WI38 (cell line): ENCODE data around the gene U2AF1.
"Not testable (repeated sequence)": the region's sequence is repeated elsewhere in the genome, so short reads cannot be mapped to it uniquely, and the experiment has no call there.

Experiments
- H3K4me3 ChIP-seq: 2 replicates; pipeline ENCODE4 v1.5.1; 2011; ENCODE audit warnings: low read depth, mild to moderate bottlenecking, control low read depth, low read length

The U2AF1 gene, protein sequence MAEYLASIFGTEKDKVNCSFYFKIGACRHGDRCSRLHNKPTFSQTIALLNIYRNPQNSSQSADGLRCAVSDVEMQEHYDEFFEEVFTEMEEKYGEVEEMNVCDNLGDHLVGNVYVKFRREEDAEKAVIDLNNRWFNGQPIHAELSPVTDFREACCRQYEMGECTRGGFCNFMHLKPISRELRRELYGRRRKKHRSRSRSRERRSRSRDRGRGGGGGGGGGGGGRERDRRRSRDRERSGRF

DNA sequence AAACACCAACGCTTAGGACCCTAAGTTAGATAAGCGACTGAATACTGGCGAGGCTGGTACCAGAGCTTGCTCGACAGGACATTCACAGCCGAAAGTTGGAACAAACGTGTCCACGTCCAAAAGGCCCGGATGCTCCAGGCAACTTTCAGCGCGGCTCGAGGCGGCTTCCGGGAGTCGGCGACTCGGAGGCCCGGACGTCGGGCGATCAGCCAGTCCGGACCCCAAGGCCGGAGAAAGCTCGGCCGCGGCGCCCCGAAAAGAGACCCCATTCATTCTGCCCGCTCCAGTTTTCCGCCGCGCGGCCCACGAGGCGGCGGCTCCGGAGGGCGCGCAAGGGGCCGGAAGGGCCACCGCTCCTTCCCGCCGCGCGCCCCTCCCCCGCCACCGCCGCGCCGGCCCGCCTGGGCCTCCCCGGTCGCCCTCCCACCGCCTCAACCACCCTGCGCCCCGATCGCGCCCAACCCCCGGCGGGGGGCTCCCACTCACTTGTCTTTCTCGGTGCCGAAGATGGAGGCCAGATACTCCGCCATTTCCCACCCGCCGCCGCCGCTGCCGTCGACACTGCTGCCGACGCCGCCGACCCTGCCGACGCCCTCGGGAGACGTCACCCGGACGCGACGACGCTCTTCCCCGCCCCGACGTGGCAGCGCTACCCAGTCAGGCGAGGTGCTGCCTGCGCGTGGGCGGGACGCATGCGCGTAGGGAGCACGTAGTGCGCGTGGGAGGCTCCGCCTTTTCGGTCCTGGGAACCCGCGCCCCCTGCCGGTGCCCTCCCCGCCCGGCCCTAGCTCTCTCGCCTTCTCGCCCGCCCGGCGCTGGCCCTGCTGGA lies at the start of gene U2AF1:
Gene U2AF1 (minus strand): TSS at position 606 of the 829 bp plus-strand sequence. CDS start 76 bp downstream, at position 530.
- not testable (repeated sequence) for H3K4me3 ChIP-seq

DNA sequence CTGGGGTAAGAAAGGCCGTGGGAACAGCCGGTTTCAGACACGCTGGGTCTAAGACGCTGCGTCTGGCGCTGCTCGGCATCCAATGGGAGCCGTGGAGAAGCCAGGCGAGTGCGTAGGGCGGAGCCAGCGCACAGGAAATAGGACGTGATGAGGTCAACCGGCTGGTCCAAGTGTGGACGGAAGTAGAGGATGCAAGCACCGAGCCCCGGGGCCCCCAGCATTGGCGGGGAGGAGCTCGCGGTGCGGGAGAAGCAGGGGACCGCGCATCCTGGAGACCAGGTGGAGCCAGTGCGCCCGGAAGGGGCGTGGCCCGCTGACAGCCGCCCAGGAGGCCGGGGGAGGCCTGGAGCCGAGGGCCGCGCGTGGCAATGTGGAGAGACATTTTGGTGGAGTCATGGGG lies 46.2 kb upstream of the U2AF1 start:
- H3K4me3 ChIP-seq: not testable (repeated sequence)

DNA sequence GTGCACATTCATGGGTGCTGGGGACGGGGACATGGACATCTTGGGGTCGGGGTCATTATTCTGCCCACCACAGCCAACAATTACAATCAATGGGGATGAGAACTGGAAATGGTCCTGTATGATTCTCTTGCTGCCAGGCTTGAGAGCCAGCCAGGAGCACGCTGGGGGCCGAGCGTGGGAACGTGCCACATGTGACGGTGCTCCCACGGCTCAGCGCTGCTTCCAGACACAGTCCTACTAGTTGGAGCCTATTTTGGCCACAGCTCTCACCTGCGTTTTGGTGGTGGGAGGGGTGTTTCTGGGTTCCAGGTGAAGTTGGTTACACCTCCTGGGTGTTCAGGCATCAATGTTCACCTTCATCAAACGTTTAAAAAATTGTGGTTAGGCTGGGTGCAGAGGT lies 42.0 kb upstream of the U2AF1 start:
- H3K4me3 ChIP-seq: not testable (repeated sequence)

DNA sequence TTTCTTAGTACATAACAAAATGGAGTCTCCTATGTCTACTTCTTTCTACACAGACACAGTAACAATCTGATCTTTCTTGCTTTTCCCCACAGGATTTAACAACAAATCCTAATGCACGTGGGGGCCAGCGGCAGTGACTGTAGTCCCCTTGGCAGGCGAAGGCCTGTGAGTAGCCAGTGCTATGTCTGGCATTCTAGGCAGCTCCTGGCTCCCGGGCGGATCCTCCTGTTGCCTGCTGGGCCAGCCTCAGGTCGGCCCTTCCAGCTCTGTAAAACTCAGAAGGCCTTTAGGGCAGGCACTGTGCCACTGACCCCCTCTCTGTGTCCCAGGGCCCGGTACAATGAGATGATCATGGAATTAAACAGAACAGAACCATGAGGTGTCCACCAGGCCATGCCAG lies 40.6 kb upstream of the U2AF1 start:
- not testable (repeated sequence) for H3K4me3 ChIP-seq

DNA sequence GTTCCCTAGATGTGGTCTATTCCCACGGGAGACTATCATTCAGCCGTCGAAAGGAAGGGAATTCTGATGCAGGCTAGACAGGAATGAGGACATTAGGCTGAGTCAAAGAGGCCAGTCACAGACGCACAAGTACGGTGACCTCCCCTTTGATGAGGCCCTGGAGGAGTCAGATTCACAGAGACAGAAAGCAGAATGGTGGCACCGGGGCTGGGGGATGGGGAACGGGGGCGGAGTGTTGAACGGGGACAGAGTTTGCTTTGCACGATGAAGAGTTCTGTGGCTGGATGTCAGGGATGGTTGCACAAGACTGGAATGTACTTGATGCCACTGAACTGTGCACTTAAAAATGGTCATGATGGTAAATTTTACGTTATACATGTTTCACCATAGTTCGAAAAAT lies 39.3 kb upstream of the U2AF1 start:
- not testable (repeated sequence) for H3K4me3 ChIP-seq

DNA sequence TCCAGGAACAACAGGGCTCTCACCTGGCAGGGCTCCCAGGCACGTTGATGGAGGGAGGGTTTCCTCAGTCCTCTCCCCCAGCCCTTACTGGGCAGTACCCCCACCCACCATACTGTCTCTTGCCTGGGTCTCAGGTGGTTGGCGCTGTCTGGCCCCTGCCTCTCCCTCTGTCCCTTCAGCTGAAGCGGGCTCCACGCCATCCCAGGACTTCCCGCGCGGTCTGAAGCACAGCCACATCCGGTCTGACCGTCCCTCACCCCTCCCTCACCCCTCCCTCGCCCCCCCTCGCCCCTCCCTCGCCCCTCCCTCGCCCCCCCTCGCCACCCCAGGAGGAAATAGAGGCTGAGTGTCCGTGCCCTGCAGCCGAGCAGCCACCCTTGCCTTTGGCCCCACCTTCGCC lies 34.0 kb upstream of the U2AF1 start:
- H3K4me3 ChIP-seq: not testable (repeated sequence)

DNA sequence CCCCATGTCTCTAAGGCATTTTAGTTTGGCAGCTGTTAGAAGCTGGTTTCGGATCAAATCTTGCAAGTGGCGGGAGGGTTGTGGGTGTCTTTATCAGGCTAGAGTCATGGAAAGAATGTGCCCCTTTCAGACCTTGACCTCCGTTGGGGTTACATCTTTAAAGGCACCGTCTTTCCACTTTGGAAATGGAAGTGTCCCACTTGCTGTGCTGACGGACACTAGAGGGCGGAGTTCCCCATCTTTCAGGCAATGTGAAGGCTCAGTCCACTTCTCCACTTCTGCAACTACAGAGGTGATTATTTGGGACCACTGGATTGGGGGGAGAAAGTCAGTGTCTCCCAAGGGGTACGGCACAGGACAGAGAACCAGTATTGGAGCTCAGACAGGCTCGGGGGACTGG lies 31.6 kb upstream of the U2AF1 start:
- not testable (repeated sequence) for H3K4me3 ChIP-seq

DNA sequence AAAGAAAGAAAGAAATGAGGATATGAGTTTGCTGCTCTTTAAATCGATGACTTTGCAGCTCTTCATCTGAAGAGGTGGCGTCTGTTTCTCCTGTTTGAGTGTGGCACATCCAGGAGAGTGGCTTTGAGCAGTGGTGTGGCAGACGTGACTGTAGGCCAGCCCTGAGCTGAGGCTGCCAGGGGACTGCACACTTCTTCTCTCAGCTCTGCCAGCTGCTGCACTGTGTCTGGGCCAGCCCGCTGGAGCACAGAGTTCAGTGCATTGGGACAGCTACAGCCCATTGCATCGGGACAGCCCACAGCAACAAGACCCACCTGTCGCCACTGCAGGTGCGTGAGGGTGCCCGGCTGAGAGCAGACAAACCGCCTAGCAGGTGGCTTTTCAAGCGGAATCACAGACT lies 27.1 kb upstream of the U2AF1 start:
- not testable (repeated sequence) for H3K4me3 ChIP-seq

DNA sequence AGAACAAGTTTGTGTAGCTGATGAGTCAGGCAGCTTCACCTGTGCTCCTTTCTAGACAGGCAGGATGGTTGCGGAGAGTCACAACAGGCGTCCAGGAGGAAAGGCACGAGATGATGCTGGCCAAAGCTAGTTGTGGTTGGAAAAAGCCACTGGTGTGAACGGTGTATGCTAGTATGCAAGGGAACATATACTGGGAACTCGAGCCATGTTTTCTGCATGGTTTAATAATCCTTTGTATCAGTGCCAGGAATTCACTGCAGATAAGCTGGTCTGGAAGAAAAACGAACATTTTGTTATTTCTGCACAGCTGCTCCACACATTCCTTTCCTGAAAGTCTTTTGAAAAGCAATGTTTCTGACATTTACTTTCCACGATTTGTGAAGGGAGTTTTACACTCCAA lies 22.7 kb upstream of the U2AF1 start:
- not testable (repeated sequence) for H3K4me3 ChIP-seq

DNA sequence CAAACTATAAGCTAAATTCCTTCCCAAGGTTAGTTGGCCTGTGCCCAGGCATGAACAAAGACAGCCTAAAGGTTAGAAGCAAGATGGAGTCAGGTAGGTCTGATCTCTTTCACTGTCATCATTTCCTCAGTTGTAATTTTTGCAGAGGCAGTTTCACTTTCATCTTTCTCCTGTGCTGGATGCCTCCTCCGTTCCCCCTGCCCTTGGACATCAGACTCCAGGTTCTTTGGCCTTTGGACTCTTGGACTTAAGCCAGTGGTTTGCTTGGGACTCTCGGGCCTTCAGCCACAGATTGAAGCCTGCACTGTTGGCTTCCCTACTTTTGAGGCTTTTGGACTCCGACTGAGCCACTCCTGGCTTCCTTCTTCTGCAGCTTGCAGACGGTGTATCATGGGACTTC lies 8.6 kb upstream of the U2AF1 start:
- not testable (repeated sequence) for H3K4me3 ChIP-seq

DNA sequence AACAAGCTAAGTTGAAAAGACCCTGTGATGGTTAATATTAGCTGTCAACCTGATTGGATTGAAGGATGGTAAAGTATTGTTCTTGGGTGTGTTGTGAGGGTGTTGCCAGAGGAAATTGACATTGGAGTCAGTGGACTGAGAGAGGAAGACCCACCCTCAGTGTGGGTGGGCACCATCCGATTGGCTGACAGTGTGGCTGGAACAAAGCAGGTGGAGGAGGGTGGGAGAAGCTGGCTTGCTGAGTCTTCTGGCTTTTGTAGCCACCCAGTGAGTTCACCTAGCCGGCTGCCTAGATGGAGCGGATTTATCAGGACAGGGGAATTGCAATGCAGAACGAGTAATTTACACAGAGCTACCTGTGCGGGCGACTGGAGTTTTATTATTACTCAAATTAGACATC lies 7.1 kb upstream of the U2AF1 start:
- H3K4me3 ChIP-seq: not testable (repeated sequence)

DNA sequence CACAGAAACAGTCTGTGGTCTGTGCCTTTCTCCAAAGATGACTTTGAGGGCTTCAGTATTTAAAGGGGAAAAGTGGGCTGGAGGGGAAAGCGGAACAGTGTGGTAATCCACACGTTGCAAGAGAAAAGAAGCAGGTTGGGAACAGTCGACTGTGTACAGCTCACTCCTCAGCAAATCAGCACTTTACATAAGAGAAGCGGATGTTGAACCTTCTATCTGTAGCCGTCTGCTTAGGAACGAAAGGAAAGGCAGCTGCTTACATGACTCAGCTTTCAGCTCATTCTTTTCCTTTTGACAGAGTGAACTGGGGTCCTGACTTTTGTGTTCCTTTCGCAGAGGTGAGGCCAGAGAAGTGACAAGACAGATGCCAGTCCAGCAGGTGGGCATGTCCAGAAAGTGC lies 1.6 kb upstream of the U2AF1 start:
- not testable (repeated sequence) for H3K4me3 ChIP-seq

DNA sequence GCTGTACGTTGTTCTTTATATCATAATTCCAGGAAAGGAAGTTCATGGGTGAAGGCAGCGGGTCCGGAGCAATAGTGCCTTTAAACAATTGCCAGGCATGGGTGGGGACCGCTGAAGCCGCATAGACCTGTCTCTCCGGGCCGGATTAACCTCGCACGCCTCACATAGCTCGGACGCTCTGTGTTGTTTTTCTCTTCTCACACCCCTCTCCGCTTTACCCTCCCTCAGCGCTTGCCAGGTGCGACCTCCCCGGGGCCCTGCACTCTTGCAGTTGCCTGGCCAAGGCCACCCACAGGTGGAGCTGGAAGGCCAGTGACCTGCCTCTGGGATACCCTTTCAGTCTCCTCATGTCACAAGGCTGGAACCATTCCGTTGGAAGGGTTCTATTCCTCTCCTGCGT lies 807 bp upstream of the U2AF1 start:
- not testable (repeated sequence) for H3K4me3 ChIP-seq

DNA sequence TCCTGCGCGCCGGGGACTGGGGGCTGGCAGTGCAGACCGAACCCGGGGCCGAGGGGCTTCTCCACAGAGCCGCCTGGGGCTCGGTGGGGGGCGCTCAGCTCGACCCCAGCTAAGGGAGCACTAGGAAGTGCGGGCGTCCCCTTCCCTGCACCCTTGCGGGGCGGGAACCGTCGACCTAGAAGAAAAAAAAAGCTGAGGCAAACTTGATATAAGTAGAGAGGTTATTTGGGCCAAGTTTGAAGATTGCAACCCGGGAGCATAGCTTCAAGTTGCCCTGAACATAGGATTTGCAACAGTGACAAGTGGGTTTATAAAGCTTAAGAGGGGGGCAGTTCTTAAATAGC lies 396 bp upstream of the U2AF1 start:
- H3K4me3 ChIP-seq: not testable (repeated sequence)

DNA sequence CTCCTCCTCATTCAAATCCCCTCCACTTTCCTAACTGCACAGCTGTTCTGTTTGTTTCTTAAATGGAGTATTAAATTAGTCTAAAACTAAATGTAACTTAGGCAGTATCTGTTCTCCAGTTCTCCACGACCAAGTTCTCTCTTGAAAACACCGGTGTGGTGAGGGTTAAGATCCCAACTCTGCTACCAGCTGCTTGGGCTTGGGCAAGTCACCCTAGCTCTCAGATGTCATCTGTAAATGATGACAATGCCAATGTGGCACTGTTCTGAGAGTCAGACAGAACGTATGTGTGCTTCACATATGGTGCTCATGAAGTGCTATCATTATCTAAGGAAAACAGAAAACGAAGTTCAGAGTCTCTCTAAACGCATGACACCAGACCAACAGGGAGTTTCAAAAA lies 2.7 kb downstream of the U2AF1 start:
- H3K4me3 ChIP-seq: not testable (repeated sequence)

DNA sequence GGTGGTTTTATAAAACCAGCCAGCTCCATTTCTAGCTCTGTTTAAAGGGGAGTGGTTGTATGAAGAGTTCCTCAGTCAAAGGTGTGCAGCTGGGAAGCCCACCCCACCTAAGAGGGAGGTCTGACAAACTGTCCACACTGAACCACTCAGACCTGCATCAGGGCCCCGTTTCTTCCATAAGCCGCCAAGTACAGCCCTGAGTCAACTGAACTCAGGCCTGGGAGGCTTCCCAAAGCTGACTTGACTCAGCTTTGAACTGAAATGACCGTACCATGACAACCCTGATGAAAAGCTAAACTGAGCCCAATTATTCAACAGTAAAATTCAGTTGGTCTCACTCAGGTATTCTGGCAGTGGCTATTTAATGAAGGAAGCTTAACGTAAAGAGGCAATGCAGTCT lies 5.1 kb downstream of the U2AF1 start:
- not testable (repeated sequence) for H3K4me3 ChIP-seq

DNA sequence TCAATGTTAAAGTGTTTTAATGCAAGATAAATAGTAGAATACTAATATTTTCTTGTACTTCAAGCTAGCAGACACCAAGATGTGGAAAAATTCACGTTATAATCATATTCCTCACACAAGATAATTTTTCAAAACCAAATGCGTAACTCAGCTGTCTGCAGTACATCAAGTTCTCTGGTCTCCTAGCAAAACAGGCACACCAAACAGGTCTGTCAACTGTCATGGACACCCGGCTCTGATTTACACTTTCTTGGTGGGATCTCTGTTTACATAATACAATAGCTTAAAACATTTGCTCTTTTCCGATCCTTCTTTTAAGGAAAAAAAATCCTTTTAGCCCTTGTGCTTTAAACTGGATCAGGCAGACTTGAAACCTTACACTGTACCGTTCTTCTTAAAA lies 5.7 kb downstream of the U2AF1 start:
- not testable (repeated sequence) for H3K4me3 ChIP-seq

DNA sequence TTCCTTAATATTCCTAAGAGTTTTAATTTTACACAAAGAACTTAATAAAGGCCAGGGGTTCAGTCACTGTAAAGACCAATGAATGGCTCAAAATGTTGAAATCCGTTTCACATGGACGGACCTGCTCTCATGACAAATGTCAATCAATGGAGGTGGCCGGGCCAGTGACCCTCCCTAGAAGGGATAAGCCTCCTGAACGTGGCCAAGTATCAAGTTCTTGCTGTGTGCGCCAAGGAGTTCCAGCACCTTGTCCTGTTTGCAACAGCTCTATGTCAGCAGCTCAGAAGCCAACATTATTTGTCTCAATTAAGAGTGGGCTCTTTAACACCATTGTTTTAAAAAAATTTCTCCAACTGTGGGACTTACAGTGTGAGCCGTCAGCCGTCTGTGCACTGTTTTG lies 6.4 kb downstream of the U2AF1 start:
- not testable (repeated sequence) for H3K4me3 ChIP-seq

DNA sequence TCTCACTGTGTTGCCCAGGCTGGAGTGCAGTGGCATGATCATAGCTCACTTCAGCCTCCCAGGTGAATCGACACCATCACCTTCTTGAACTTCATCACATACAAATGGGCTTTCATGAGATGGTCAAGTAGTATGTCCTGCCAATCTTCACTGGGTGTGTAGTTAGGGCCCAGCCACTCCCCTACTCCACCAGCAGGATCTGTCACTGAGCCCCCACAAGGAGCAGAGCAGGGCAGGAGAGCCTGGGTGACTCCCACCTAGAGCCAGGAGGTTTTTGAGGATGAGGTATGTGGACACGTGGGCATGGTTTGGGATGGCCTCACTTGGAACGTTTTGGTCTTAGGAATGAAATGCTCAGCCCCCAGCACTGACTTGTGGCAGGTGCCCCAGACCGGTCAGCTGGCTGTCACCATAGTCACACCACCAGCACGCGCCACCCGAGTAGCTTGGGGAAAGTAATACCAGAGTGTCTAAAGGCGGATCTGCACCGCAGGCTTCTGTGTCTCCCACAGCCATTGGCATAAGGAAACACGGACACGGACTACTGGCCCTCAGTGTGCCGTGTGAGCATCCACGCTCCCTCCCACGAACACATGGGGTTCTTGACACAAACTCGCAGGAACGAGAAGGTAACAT lies 15.3 kb downstream of the U2AF1 start:
- not testable (repeated sequence) for H3K4me3 ChIP-seq

DNA sequence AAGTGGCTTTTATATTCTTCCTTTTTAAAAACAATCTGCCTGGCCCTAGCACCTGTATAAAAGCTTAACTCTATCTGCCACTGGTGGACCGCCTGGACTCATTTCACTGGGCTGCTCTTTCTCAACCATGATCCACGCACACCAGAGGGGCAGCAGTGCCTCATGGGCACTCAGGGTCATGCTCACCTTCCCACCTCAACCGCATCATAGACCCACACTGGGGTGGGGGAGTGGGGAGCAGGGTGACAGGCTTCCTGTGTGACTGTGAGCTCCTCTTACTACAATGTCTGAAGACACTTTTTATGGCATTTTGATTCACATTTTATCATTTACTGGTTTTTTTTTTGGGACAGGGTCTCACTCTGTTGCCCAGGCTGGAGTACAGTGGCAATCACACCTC lies 16.4 kb downstream of the U2AF1 start:
- H3K4me3 ChIP-seq: not testable (repeated sequence)

DNA sequence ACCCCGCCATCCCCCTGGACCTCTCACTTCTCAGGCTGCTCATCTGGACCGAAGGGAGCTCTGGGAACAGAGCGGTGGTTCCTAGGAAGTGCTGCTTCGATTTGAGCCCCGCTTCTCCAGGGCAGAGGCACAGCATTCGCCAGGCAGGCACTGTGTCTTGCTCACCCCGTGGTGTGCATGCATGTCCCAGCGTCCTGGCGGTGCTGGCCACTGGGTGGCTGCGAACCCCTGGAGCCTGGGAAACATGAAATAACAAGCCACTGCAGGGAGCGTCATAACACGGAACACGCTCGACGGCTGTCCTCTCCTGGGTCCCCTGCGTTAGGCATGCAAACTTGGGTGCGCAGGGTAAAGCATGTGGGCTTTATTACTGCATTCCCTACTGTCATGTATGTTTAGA lies 17.9 kb downstream of the U2AF1 start:
- not testable (repeated sequence) for H3K4me3 ChIP-seq
